Thymus (tissue), 11 donors: ENCODE data around the gene VAC14. TPM values are rescaled to one million over a fixed set of nuclear protein-coding genes. Genes with fewer than 3 reads are reported as not detected.
A peak's percentile ranks its signal among the peaks of the same experiment; 100 is the strongest.

Experiments
- DNase-seq, 9 donors: peaks; one replicate each; pipeline ENCODE4 v3.0.0-alpha.2; 2013; ENCODE audit warnings: low spot score in 9 of 9, low read depth in 6 of 9, missing footprints in 1 of 9
- H3K27ac ChIP-seq, 2 donors: one replicate each; pipeline ENCODE4 v1.5.1; 2013; ENCODE audit warnings: control low read depth in 1 of 2, low read depth in 1 of 2, low read length in 1 of 2, mild to moderate bottlenecking in 1 of 2, moderate library complexity in 1 of 2
- H3K27me3 ChIP-seq, 2 donors: one replicate each; pipeline ENCODE4 v1.5.1; 2013; ENCODE audit warnings: low read length in 1 of 2; ENCODE audit not compliant: control insufficient read depth in 2 of 2, insufficient read depth in 1 of 2
- H3K36me3 ChIP-seq, 2 donors: one replicate each; pipeline ENCODE4 v1.5.1; 2013; ENCODE audit warnings: low read length in 1 of 2, mild to moderate bottlenecking in 1 of 2, moderate library complexity in 1 of 2; ENCODE audit not compliant: control insufficient read depth in 2 of 2, insufficient read depth in 2 of 2
- H3K4me1 ChIP-seq, 2 donors: one replicate each; pipeline ENCODE4 v1.5.1; 2013; ENCODE audit warnings: low read length in 2 of 2; ENCODE audit not compliant: control insufficient read depth in 2 of 2, insufficient read depth in 2 of 2
- H3K4me3 ChIP-seq, 2 donors: one replicate each; pipeline ENCODE4 v1.5.1; 2013; ENCODE audit warnings: low read length in 2 of 2, control low read depth in 1 of 2, mild to moderate bottlenecking in 1 of 2
- H3K9me3 ChIP-seq, 2 donors: one replicate each; pipeline ENCODE4 v1.5.1; 2013; ENCODE audit warnings: low read length in 1 of 2, mild to moderate bottlenecking in 1 of 2; ENCODE audit not compliant: control insufficient read depth in 2 of 2, insufficient read depth in 1 of 2
- WGBS: extraction: QIAGEN DNeasy Blood & Tissue Kit; methylation state at CpG from one replicate; pipeline ENCODE4 v1.1.7; 2013; 5-methylcytosine and 5-hydroxymethylcytosine counted together
- polyA plus RNA-seq: library from polyadenylated mRNA; stranded (reverse); fragments of 200-250 nt; gene quantifications from one replicate; pipeline ENCODE4 v1.2.3, GENCODE V29; 2013
- total RNA-seq: library from RNA; stranded (reverse); fragments of 120-200 nt; gene quantifications from one replicate; pipeline ENCODE4 v1.2.4, GENCODE V29; 2013
- donor health status: healthy.

VAC14 gene
- total and polyA plus RNA-seq, 2 donors = 28.7 to 33.1 TPM

- Histone ChIP-seq H3K27ac (no peak overlapping the region), H3K27me3 (no peaks in the 10 kb centered on the region), H3K4me3 (no peak overlapping the region), H3K4me1 (no peaks in the 10 kb centered on the region), H3K9me3 (peaks cover 2 to 8% of the 10 kb centered on the region in 2 donors), H3K36me3 (peaks cover 57 to 71% of the 10 kb centered on the region in 2 donors)
- 98% methylated on average over 8 of the region's 8 CpGs for WGBS
- DNase-seq = no peak
These were observed 22.1 kb downstream of the VAC14 start for GRCh38 chr16:70778901-70779309.

DNA sequence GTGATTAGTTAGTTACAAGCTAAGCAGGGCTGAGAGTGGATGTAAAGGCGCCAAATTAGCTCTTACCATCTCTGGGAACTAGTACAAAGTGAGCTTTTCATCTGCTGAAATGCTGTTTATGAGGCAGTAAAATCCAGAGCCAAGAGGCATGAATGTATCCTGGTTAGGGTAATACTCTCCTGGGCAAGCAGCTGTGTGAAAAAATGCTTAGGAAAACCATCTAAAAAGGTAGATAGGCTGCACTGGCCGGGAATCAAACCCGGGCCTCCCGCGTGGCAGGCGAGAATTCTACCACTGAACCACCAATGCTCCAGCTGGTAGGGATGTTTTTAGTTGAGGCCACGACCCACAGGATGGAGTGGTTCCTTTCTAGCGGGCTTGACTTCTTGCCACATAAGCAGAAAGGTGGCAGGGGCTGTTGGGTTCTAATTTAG is 23.0 kb downstream of the VAC14 start:
- Histone ChIP-seq H3K36me3 (peaks cover 48 to 63% of the 10 kb centered on the region in 2 donors), H3K27ac (no peak overlapping the region), H3K4me1 (no peaks in the 10 kb centered on the region), H3K4me3 (no peak overlapping the region), H3K27me3 (no peaks in the 10 kb centered on the region), H3K9me3 (peaks cover 2 to 8% of the 10 kb centered on the region in 2 donors)
- DNase-seq = no peak
- 96% methylated on average over 8 of the region's 8 CpGs for WGBS

GRCh38 chr16:70777496-70777895 is 23.5 kb downstream of the VAC14 start:
- Histone ChIP-seq H3K27ac (no peak overlapping the region), H3K27me3 (no peaks in the 10 kb centered on the region), H3K4me3 (no peak overlapping the region), H3K36me3 (peaks cover 43 to 58% of the 10 kb centered on the region in 2 donors), H3K4me1 (no peaks in the 10 kb centered on the region), H3K9me3 (peaks cover 2 to 8% of the 10 kb centered on the region in 2 donors)
- WGBS = 92% methylated on average over 9 of the region's 9 CpGs
- DNase-seq = no peak

DNA sequence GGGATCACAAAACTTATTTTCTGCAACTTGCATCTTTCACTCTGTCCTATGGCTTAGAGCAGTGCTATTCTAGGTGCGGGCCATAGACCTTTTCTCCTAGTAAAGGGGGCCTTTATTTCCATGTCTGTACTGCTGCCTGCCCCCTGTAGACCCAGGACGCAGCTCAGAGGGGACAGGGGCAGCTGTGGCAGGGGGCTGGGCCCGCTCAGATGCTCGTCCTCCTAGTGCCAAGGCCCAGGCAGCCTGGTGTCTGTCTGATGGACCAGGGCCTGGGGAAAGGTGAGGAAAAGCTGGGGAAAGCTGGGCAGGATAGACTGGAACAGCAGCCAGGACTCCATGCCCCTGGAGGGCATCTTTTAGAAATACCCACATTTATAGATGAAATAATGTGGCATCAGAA is 25.6 kb downstream of the VAC14 start:
- WGBS = 98% methylated on average over 4 of the region's 4 CpGs

DNA sequence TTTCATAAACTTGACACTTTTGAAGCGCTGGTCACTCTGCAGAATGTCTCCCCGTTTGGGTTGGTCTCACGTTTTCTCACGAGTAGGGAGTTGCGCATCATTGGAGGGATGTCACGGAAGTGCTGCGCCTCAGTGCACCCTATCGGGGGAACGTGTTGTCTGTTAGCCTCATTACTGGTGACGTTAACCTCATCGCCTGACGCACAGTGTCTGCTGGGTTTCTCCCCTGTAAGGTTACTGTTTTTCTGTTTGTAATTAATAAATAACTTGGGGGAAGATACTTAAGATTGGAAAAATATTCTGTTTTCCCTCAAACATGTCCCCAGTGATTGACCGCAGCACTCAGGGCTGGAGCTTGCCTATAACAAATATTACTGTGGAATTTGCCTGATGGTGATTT is 26.7 kb downstream of the VAC14 start:
- 94% methylated on average over 13 of the region's 13 CpGs for WGBS
- Histone ChIP-seq H3K36me3 (peaks cover 33 to 40% of the 10 kb centered on the region in 2 donors), H3K4me1 (peaks cover 0 to 18% of the 10 kb centered on the region in 2 donors), H3K27ac (no peak overlapping the region), H3K4me3 (no peak overlapping the region), H3K9me3 (peaks cover 0 to 3% of the 10 kb centered on the region in 2 donors), H3K27me3 (no peaks in the 10 kb centered on the region)
- no peak for DNase-seq

More for the DNA sequence above, 25.6 kb downstream of the VAC14 start:
- peaks cover 39 to 43% of the 10 kb centered on the region in 2 donors for H3K36me3 ChIP-seq
- no peaks in the 10 kb centered on the region for H3K27me3 ChIP-seq
- no peak overlapping the region for H3K4me3 ChIP-seq
- H3K9me3 ChIP-seq = peaks cover 0 to 3% of the 10 kb centered on the region in 2 donors
- no peak overlapping the region for H3K27ac ChIP-seq
- H3K4me1 ChIP-seq = peaks cover 0 to 8% of the 10 kb centered on the region in 2 donors
- no peak for DNase-seq

GRCh38 chr16:70772493-70772892 is 28.5 kb downstream of the VAC14 start:
- no peak for DNase-seq
- H3K4me1 ChIP-seq = peaks cover 0 to 24% of the 10 kb centered on the region in 2 donors
- 98% methylated on average over 1 of the region's 1 CpG for WGBS
- H3K27me3 ChIP-seq = no peaks in the 10 kb centered on the region
- H3K27ac ChIP-seq = no peak overlapping the region
- H3K36me3 ChIP-seq = peaks cover 26 to 27% of the 10 kb centered on the region in 2 donors
- peaks cover 0 to 2% of the 10 kb centered on the region in 2 donors for H3K9me3 ChIP-seq
- no peak overlapping the region for H3K4me3 ChIP-seq

DNA sequence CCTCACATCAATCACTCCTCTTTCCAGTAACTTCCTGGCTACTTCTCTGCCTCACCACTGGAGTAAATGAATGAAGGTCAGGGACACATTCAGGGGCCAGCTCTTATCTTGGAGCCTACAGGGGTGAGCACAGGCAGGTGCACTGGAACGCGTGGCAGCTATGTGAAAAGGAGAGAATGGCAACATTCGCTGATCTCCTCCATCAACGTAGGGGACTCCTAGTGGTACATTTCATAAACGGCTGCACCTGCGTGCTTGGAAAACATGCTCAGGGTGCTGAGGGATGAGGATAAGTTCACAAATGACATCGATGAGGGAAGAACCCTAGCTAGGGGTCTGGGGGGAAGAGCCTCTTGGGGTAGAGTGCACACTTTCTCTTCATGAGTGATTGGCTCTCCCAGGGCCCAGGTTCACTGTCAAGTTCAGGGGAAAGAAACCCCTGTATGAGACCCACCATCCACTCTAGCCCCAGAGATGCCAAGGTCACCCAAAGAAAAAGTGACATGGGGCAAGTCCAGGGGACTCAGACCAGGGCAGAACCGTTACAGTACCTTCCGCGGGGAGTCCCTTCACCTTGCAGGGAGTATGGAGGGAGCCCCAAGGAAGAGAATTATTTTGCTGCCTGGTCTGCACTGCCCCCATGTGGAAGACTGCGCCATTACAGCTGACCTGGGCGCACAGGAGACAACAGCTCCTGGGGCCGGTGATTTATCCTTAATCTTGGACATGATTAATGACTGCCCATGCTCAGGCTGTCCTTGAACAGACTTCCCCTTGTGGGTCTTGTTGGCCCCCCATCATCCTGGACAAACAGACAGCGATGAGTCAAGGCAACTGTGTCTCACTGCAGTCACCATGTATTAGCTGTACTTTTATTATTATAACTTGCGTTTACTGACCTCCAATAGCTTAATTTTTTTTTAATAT is 30.1 kb downstream of the VAC14 start:
- Histone ChIP-seq H3K36me3 (peaks cover 26 to 32% of the 10 kb centered on the region in 2 donors), H3K27ac (no peak overlapping the region), H3K4me3 (no peak overlapping the region), H3K9me3 (no peaks in the 10 kb centered on the region), H3K27me3 (no peaks in the 10 kb centered on the region), H3K4me1 (peaks cover 0 to 24% of the 10 kb centered on the region in 2 donors)
- DNase-seq = peak in 8 of 9 donors; percentile 22 to 73 (median 60)
- 65% methylated on average over 15 of the region's 15 CpGs for WGBS

GRCh38 chr16:70770291-70770625 is 30.7 kb downstream of the VAC14 start:
- Histone ChIP-seq H3K36me3 (peaks cover 21 to 34% of the 10 kb centered on the region in 2 donors), H3K9me3 (no peaks in the 10 kb centered on the region), H3K27ac (no peak overlapping the region), H3K4me1 (peaks cover 0 to 24% of the 10 kb centered on the region in 2 donors), H3K4me3 (no peak overlapping the region), H3K27me3 (no peaks in the 10 kb centered on the region)
- no peak for DNase-seq
- WGBS = 98% methylated on average over 9 of the region's 9 CpGs

DNA sequence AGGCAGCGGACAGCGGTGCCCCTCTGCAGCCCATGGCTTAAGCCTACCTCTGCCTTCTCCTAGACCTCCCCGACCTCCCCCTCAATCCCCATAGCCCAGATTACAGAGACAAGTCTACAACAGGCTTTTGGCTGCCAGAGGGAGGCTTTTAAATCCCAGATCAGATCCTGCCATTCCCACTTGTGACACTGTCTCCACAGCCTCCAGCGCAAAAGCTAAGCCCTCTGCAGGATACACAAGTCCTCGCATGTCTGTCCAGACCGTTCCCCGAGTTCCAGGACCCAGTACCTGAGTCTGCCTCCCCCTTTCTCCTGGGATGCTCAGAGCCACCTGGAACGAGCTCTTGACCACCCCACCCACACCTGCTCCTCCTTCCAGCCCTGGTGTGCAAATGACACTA is 31.2 kb downstream of the VAC14 start:
- DNase-seq = no peak
- H3K4me1 ChIP-seq = peaks cover 0 to 24% of the 10 kb centered on the region in 2 donors
- peaks cover 21 to 38% of the 10 kb centered on the region in 2 donors for H3K36me3 ChIP-seq
- WGBS = 95% methylated on average over 8 of the region's 8 CpGs
- H3K4me3 ChIP-seq = no peak overlapping the region
- H3K9me3 ChIP-seq = no peaks in the 10 kb centered on the region
- H3K27ac ChIP-seq = no peak overlapping the region
- H3K27me3 ChIP-seq = no peaks in the 10 kb centered on the region
